H1 (cell line): ENCODE results near the gene PEX26. TPM values are rescaled to one million over a fixed set of nuclear protein-coding genes. Genes with fewer than 3 reads are reported as not detected.

Experiments used
- CTCF ChIA-PET: fragments of 300-600 bp; sonication (Branson Sonifier 250); formaldehyde crosslinking; loops from one replicate; lab custom pipeline; 2021; ENCODE audit not compliant: partially characterized antibody; lab: Charles Lee
- POLR2A ChIA-PET: fragments of 300-600 bp; sonication (Branson Sonifier 250); formaldehyde crosslinking; loops from one replicate; lab custom pipeline; 2021; ENCODE audit warnings: inconsistent platforms; ENCODE audit not compliant: partially characterized antibody; lab: Charles Lee
- DNase-seq, 2 experiments: peaks; one replicate each; pipeline versions ENCODE4 v3.0.0 to v3.0.0-alpha.2; 2010 to 2022; ENCODE audit warnings: low spot score in 2 of 2, low read depth in 1 of 2, mixed read lengths in 1 of 2
- FAIRE-seq: peaks from 2 replicates; lab custom pipeline; 2011; peaks lifted over from hg19 to GRCh38; lab: Jason Lieb, UNC
- H2AFZ ChIP-seq: 2 replicates; pipeline ENCODE4 v1.8.1; 2012; ENCODE audit warnings: low read length, inconsistent platforms
- H2AK5ac ChIP-seq: 2 replicates; pipeline ENCODE4 v1.6.1; 2013; ENCODE audit warnings: low read depth, low read length
- H2BK120ac ChIP-seq: replicated peaks from 2 replicates; pipeline ENCODE3; 2013; ENCODE audit warnings: low read depth, low read length, inconsistent platforms
- H2BK12ac ChIP-seq: 2 replicates; pipeline ENCODE4 v1.6.1; 2013; ENCODE audit warnings: low read depth, low read length
- H2BK15ac ChIP-seq: 2 replicates; pipeline ENCODE4 v1.6.1; 2013; ENCODE audit warnings: low read length
- H2BK20ac ChIP-seq: 2 replicates; pipeline ENCODE4 v1.6.1; 2013; ENCODE audit warnings: low read length
- H2BK5ac ChIP-seq: 2 replicates; pipeline ENCODE4 v1.6.1; 2013; ENCODE audit warnings: low read depth, low read length
- H3K14ac ChIP-seq: 2 replicates; pipeline ENCODE4 v1.6.1; 2013; ENCODE audit warnings: inconsistent platforms; ENCODE audit not compliant: insufficient read length
- H3K18ac ChIP-seq: 2 replicates; pipeline ENCODE4 v1.6.1; 2013; ENCODE audit warnings: low read length; ENCODE audit errors: extremely low read depth
- H3K23ac ChIP-seq: 2 replicates; pipeline ENCODE4 v1.6.1; 2013; ENCODE audit warnings: inconsistent platforms; ENCODE audit not compliant: insufficient read length
- H3K23me2 ChIP-seq: 2 replicates; pipeline ENCODE4 v1.6.1; 2013; ENCODE audit warnings: low read depth, low read length
- H3K27ac ChIP-seq: 2 replicates; pipeline ENCODE4 v1.6.1; 2011; ENCODE audit warnings: low read depth, low read length, inconsistent platforms
- H3K27me3 ChIP-seq, 4 experiments: replicated peaks in 1 of 4; 1 replicate in 1 of 4; 2 replicates in 3 of 4; pipeline versions ENCODE4 v1.6.1 to v1.8.1; 2011 to 2013; ENCODE audit warnings: low read length in 3 of 4, mild to moderate bottlenecking in 3 of 4, inconsistent platforms in 2 of 4, mixed read lengths in 2 of 4, moderate library complexity in 1 of 4; ENCODE audit not compliant: control insufficient read depth in 3 of 4, insufficient read depth in 3 of 4; ENCODE audit errors: extremely low read depth in 1 of 4
- H3K36me3 ChIP-seq, 4 experiments: 2 replicates each; pipeline versions ENCODE4 v1.6.1 to v1.8.1; 2011 to 2013; ENCODE audit warnings: mild to moderate bottlenecking in 4 of 4, low read length in 3 of 4, moderate library complexity in 2 of 4, control low read depth in 1 of 4, inconsistent platforms in 1 of 4; ENCODE audit not compliant: insufficient read depth in 4 of 4, control insufficient read depth in 2 of 4
- H3K4ac ChIP-seq: replicated peaks from 2 replicates; pipeline ENCODE3; 2013; ENCODE audit warnings: low read length, low read depth, mixed read lengths, inconsistent platforms; ENCODE audit not compliant: insufficient read length
- H3K4me1 ChIP-seq, 4 experiments: replicated peaks in 1 of 4; 1 replicate in 1 of 4; 2 replicates in 3 of 4; pipeline versions ENCODE4 v1.6.1 to v1.8.1; 2011 to 2013; ENCODE audit warnings: low read length in 3 of 4, inconsistent platforms in 2 of 4, mixed read lengths in 1 of 4; ENCODE audit not compliant: insufficient read depth in 4 of 4, control insufficient read depth in 3 of 4
- H3K4me2 ChIP-seq, 2 experiments: 2 replicates each; pipeline versions ENCODE4 v1.6.1 to v1.8.1; 2011 to 2013; ENCODE audit warnings: low read depth in 2 of 2, low read length in 2 of 2, control low read depth in 1 of 2, inconsistent platforms in 1 of 2, mild to moderate bottlenecking in 1 of 2; ENCODE audit not compliant: insufficient read depth in 1 of 2
- H3K4me3 ChIP-seq, 4 experiments: fragments of 200-600, 300-600 bp in 1 of 4; sonication (generic), shearing (Covaris generic), sonication (Bioruptor Twin) in 1 of 4; 2 replicates each; pipeline versions ENCODE4 v1.5.1 to v1.8.1; 2011 to 2016; ENCODE audit warnings: low read length in 4 of 4, low read depth in 3 of 4, control low read depth in 2 of 4, inconsistent platforms in 2 of 4, mild to moderate bottlenecking in 2 of 4, mixed read lengths in 1 of 4, moderate library complexity in 1 of 4; ENCODE audit not compliant: insufficient read depth in 2 of 4; ENCODE audit errors: extremely low read depth in 1 of 4
- H3K56ac ChIP-seq: replicated peaks from 2 replicates; pipeline ENCODE3; 2013; ENCODE audit warnings: low read depth, mild to moderate bottlenecking, mixed read lengths, low read length, inconsistent platforms; ENCODE audit not compliant: insufficient read length
- H3K79me1 ChIP-seq: 2 replicates; pipeline ENCODE4 v1.6.1; 2013; ENCODE audit warnings: low read depth, low read length, control low read depth
- H3K79me2 ChIP-seq, 2 experiments: 2 replicates each; pipeline versions ENCODE4 v1.6.1 to v1.8.1; 2012 to 2013; ENCODE audit warnings: low read length in 2 of 2, mild to moderate bottlenecking in 2 of 2, inconsistent platforms in 1 of 2; ENCODE audit not compliant: insufficient read depth in 2 of 2, control insufficient read depth in 1 of 2
- H3K9ac ChIP-seq, 4 experiments: replicated peaks in 1 of 4; 1 replicate in 1 of 4; 2 replicates in 3 of 4; pipeline versions ENCODE4 v1.6.1 to v1.8.1; 2011 to 2013; ENCODE audit warnings: low read depth in 3 of 4, low read length in 3 of 4, control low read depth in 2 of 4, mild to moderate bottlenecking in 2 of 4, moderate library complexity in 2 of 4, inconsistent platforms in 1 of 4; ENCODE audit errors: extremely low read depth in 1 of 4
- H3K9me3 ChIP-seq, 2 experiments: 2 replicates each; pipeline versions ENCODE4 v1.6.1 to v1.8.1; 2012 to 2013; ENCODE audit warnings: mild to moderate bottlenecking in 2 of 2, moderate library complexity in 2 of 2, control low read depth in 1 of 2, inconsistent platforms in 1 of 2, low read depth in 1 of 2, low read length in 1 of 2, mixed read lengths in 1 of 2; ENCODE audit not compliant: insufficient read depth in 2 of 2
- H4K20me1 ChIP-seq, 2 experiments: replicated peaks in 1 of 2; 2 replicates each; pipeline versions ENCODE3 to v1.8.1; 2011 to 2013; ENCODE audit warnings: inconsistent platforms in 2 of 2, low read length in 2 of 2, mild to moderate bottlenecking in 1 of 2; ENCODE audit not compliant: insufficient read depth in 2 of 2, control insufficient read depth in 1 of 2
- H4K5ac ChIP-seq: 2 replicates; pipeline ENCODE4 v1.6.1; 2013; ENCODE audit warnings: low read length, low read depth, mixed read lengths, inconsistent platforms; ENCODE audit not compliant: insufficient read length
- H4K8ac ChIP-seq: 2 replicates; pipeline ENCODE4 v1.8.0; 2013; ENCODE audit warnings: mild to moderate bottlenecking, moderate library complexity, low read length, inconsistent platforms; ENCODE audit not compliant: insufficient read depth; ENCODE audit errors: extremely low read depth
- H4K91ac ChIP-seq: replicated peaks from 2 replicates; pipeline ENCODE3; 2013; ENCODE audit warnings: low read length, mixed read lengths, inconsistent platforms; ENCODE audit not compliant: insufficient read length
- ASH2L ChIP-seq: fragments of 200-600, 300-600 bp; sonication (generic); IDR thresholded peaks from one replicate; pipeline ENCODE4 v1.7.1; 2017; ENCODE audit warnings: low read length
- ATF3 ChIP-seq: IDR thresholded peaks from 2 replicates; pipeline ENCODE4 v1.6.1; 2011; ENCODE audit warnings: low read depth, mild to moderate bottlenecking, low read length; ENCODE audit not compliant: insufficient read depth
- BACH1 ChIP-seq: IDR thresholded peaks from 2 replicates; pipeline ENCODE4 v1.6.1; 2012; ENCODE audit warnings: low read length, improper control_type of control experiment
- KDM4A ChIP-seq: IDR thresholded peaks from one replicate; pipeline ENCODE4 v1.7.1; 2012; ENCODE audit warnings: low read depth, mild to moderate bottlenecking, moderate library complexity, low read length, inconsistent platforms; ENCODE audit not compliant: severe bottlenecking
- NRF1 ChIP-seq: IDR thresholded peaks from 2 replicates; pipeline ENCODE4 v1.6.1; 2011; ENCODE audit warnings: mild to moderate bottlenecking, low read depth, low read length, improper control_type of control experiment
- SIN3A ChIP-seq, 2 experiments: IDR thresholded peaks in 1 of 2; conservative IDR thresholded peaks in 1 of 2; 2 replicates each; pipeline ENCODE4 v1.6.1; 2011 to 2012; ENCODE audit warnings: low read length in 2 of 2, improper control_type of control experiment in 1 of 2, low read depth in 1 of 2, mild to moderate bottlenecking in 1 of 2
- SIX5 ChIP-seq: IDR thresholded peaks from 2 replicates; pipeline ENCODE4 v1.6.1; 2011; ENCODE audit warnings: mild to moderate bottlenecking, low read depth, low read length
- WGBS, 2 experiments: shearing (Covaris generic) in 1 of 2; methylation state at CpG; one replicate each; pipeline versions ENCODE4 v1.1.6 to v1.1.7; 2013 to 2015; ENCODE audit warnings: low lambda C conversion rate in 2 of 2, mixed read lengths in 2 of 2, inconsistent platforms in 1 of 2, low coverage in 1 of 2, missing lambda C conversion rate in 1 of 2; ENCODE audit not compliant: insufficient replicate concordance in 2 of 2, insufficient coverage in 1 of 2, insufficient read length in 1 of 2; ENCODE audit errors: extremely low coverage in 1 of 2, missing lambda C conversion rate in 1 of 2; 5-methylcytosine and 5-hydroxymethylcytosine counted together
- polyA plus RNA-seq, 7 experiments: library from polyadenylated mRNA; depleted of rRNA in 3 of 7; stranded (reverse) in 5 of 7; unstranded in 2 of 7; fragments of >200 nt in 5 of 7; fragments of 200-250 nt in 2 of 7; gene quantifications; 1 replicate in 5 of 7; 2 replicates in 1 of 7; 4 replicates in 1 of 7; pipeline versions ENCODE4 v1.2.1 to v1.2.3, GENCODE V29; 2011 to 2013; ENCODE audit warnings: missing spikeins in 2 of 7, mixed read lengths in 2 of 7
- total RNA-seq: library from RNA; stranded (reverse); fragmentation: NEBNext Ultra II Directional; extraction: Animal tissue kit (Norgen Biotek cat#: 25700); gene quantifications from 2 replicates; pipeline ENCODE4 v1.2.1, GENCODE V29; 2021

Gene PEX26
- total and polyA plus RNA-seq, 2 of the 8 experiments (the other 6 are each of a cell fraction or from before 2014, with no cell fraction given) = 33.1 to 49.0 TPM

DNA sequence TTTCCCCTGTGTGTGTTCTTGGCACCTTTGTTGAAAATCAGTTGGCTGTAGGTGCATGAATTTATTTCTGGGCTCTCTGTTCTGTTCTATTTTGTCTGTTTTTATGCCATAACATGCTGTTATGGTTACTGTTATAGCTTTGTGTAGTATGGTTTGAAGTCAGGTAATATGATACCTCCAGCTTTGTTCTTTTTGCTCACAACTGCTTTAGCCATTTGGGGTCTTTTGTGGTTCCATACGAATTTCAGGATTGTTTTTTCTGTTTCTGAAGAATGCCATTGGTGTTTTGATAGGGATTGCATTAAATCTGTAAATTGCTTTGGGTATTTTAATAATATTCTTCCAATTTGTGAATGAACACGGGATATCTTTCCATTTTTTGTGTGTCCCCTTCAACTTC lies 4.7 kb downstream of the PEX26 start:
- Histone ChIP-seq H3K36me3 (peaks cover 13 to 31% (median 23%) of the 10 kb centered on the region in 4 experiments; a peak in 7 of 8 replicates), H3K4me1 (0 out of 7 replicates have a peak, but pooled peaks cover 0 to 3% (median 0%) of the 10 kb centered on the region in 4 experiments), H2AK5ac (no peak overlapping the region), H2BK120ac (no peak overlapping the region), H3K4me3 (no peak overlapping the region), H3K27me3 (no peaks in the 10 kb centered on the region), H2BK15ac (no peak overlapping the region), H3K18ac (no peak overlapping the region), H4K20me1 (peaks cover 2 to 3% of the 10 kb centered on the region in 2 experiments), H4K91ac (no peak overlapping the region), H3K23ac (no peak overlapping the region), H3K9ac (no peak overlapping the region), H3K79me1 (peaks cover 9% of the 10 kb centered on the region), H4K8ac (no peak overlapping the region), H3K14ac (no peak overlapping the region), H3K23me2 (peaks cover 1% of the 10 kb centered on the region; the same call in 1 of the 2 replicates), H3K4me2 (no peak overlapping the region; a peak in 1 of 4 replicates), H2BK12ac (no peak overlapping the region), H3K27ac (no peak overlapping the region), H2BK20ac (no peak overlapping the region), H3K9me3 (no peaks in the 10 kb centered on the region), H3K4ac (no peak overlapping the region), H3K79me2 (peaks cover 0 to 36% of the 10 kb centered on the region in 2 experiments; a peak in 3 of 4 replicates), H2AFZ (no peak overlapping the region), H2BK5ac (no peak overlapping the region), H4K5ac (no peak overlapping the region), H3K56ac (no peak overlapping the region)
- TF ChIP-seq BACH1 (no peak), ASH2L (no peak), SIN3A (conservative IDR thresholded peaks at IDR 0.05 in 1 of 2, IDR thresholded peaks at IDR 0.05 in 1 of 2; ENCODE audit: low read depth in 1 of 2, low read length in 2 of 2) (no peak), SIX5 (no peak), KDM4A (no peak), ATF3 (no peak), NRF1 (no peak)
- no peak for DNase-seq
- ChIA-PET POLR2A (no interaction called here), CTCF (interaction anchor here (1.6 kb wide), 1 partner anchor 294 kb away, joined by 3 read pairs; no protein-coding TSS in a partner anchor)
- FAIRE-seq = no peak
- WGBS, 2 experiments = 81% methylated on average over 2 of the region's 2 CpGs; no CpG with 5 or more reads in 1 of the 2 experiments
